PC-3 (cell line): Measurements from ENCODE around the gene HOXC4. TPM values are rescaled to one million over a fixed set of nuclear protein-coding genes. Genes with fewer than 3 reads are reported as not detected.

ENCODE experiments used
- ATAC-seq: fragments of 200-7000 bp; cut with Tn5 transposase; 2 replicates; pipeline ENCODE4 v1.9.1; 2020; ENCODE audit warnings: mild to moderate bottlenecking, moderate library complexity
- BruUV-seq: library from RNA; stranded (reverse); fragments of 400-500 nt; replicated peaks from 2 replicates; lab custom pipeline; 2021; lab: Mats Ljungman, UMichigan
- CTCF ChIA-PET: fragments of 300-600 bp; sonication (Branson Sonifier 250); formaldehyde crosslinking; loops from one replicate; lab custom pipeline; 2022; ENCODE audit warnings: antibody characterized with exemption; lab: Charles Lee
- POLR2A ChIA-PET: fragments of 300-600 bp; sonication (Branson Sonifier 250); formaldehyde crosslinking; loops from one replicate; lab custom pipeline; 2022; ENCODE audit warnings: antibody characterized with exemption; ENCODE audit not compliant: unreplicated experiment; lab: Charles Lee
- DNase-seq: peaks from one replicate; pipeline ENCODE4 v3.0.0-alpha.2; 2015
- H2AFZ ChIP-seq: fragments of 300-600 bp; sonication (generic); 2 replicates; pipeline ENCODE4 v1.6.0; 2016; ENCODE audit warnings: antibody characterized with exemption, low read length
- H3F3A ChIP-seq: fragments of 300-600 bp; sonication (generic); one replicate; pipeline ENCODE4 v1.6.0; 2017; ENCODE audit warnings: antibody characterized with exemption, low read length, control low read depth, mild to moderate bottlenecking; ENCODE audit not compliant: unreplicated experiment
- H3K27ac ChIP-seq: fragments of 300-600 bp; sonication (generic); 2 replicates; pipeline ENCODE4 v1.5.1; 2016; ENCODE audit warnings: mild to moderate bottlenecking, low read length
- H3K27me3 ChIP-seq: fragments of 300-600 bp; sonication (generic); 2 replicates; pipeline ENCODE4 v1.6.1; 2016; ENCODE audit warnings: low read length, mixed read lengths
- H3K36me3 ChIP-seq: fragments of 300-600 bp; sonication (generic); 2 replicates; pipeline ENCODE4 v1.6.1; 2016; ENCODE audit warnings: low read depth, mixed run types, low read length, mixed read lengths
- H3K4me1 ChIP-seq: fragments of 300-600 bp; sonication (generic); 2 replicates; pipeline ENCODE4 v1.5.1; 2016; ENCODE audit warnings: low read length; ENCODE audit not compliant: insufficient read depth
- H3K4me2 ChIP-seq: fragments of 300-600 bp; sonication (generic); 2 replicates; pipeline ENCODE4 v1.6.0; 2016; ENCODE audit warnings: low read length
- H3K4me3 ChIP-seq: fragments of 300-600 bp; sonication (generic); 2 replicates; pipeline ENCODE4 v1.5.1; 2016; ENCODE audit warnings: mild to moderate bottlenecking, low read length, mixed read lengths
- H3K79me2 ChIP-seq: fragments of 300-600 bp; sonication (generic); 2 replicates; pipeline ENCODE4 v1.6.1; 2017; ENCODE audit warnings: low read length, mixed read lengths
- H3K9ac ChIP-seq: fragments of 300-600 bp; sonication (generic); 2 replicates; pipeline ENCODE4 v1.6.0; 2016; ENCODE audit warnings: mild to moderate bottlenecking, low read length
- H3K9me2 ChIP-seq: fragments of 300-600 bp; sonication (generic); replicated peaks from 2 replicates; pipeline ENCODE4 v1.6.1; 2016; ENCODE audit warnings: mixed run types, low read length, mixed read lengths
- H3K9me3 ChIP-seq: fragments of 300-600 bp; sonication (generic); 2 replicates; pipeline ENCODE4 v1.6.1; 2016; ENCODE audit warnings: low read length, mixed read lengths
- H4K20me1 ChIP-seq: fragments of 300-600 bp; sonication (generic); 2 replicates; pipeline ENCODE4 v1.6.1; 2016; ENCODE audit warnings: low read length, mixed read lengths
- EZH2 ChIP-seq: fragments of 300-600 bp; sonication (generic); IDR thresholded peaks from one replicate; pipeline ENCODE4 v1.6.1; 2017; ENCODE audit warnings: antibody characterized with exemption, mild to moderate bottlenecking, low read length; ENCODE audit not compliant: unreplicated experiment
- EZH2phosphoT487 ChIP-seq: fragments of 300-600 bp; sonication (generic); IDR thresholded peaks from 2 replicates; pipeline ENCODE4 v1.6.1; 2018; ENCODE audit warnings: mild to moderate bottlenecking, antibody characterized with exemption, low read length, borderline replicate concordance
- intact Hi-C: fragments of 100-400 bp; cut with micrococcal nuclease; formaldehyde crosslinking; loops from 2 replicates; pipeline ENCODE4 v1.9.0; 2023
- total RNA-seq: library from RNA; depleted of rRNA; stranded (reverse); fragments of >200 nt; gene quantifications from 2 replicates; pipeline ENCODE4 v1.2.3, GENCODE V29; 2014
- TF ChIP-seq, protein P1 (sequence below): fragments of 300-600 bp; sonication (generic); conservative IDR thresholded peaks from 2 replicates; pipeline ENCODE4 v1.5.1; 2017; ENCODE audit warnings: antibody characterized with exemption, low read depth, mild to moderate bottlenecking, low read length

HOXC4 gene
- total RNA-seq, 1 experiment from 2014 or later = 1.8 TPM

DNA sequence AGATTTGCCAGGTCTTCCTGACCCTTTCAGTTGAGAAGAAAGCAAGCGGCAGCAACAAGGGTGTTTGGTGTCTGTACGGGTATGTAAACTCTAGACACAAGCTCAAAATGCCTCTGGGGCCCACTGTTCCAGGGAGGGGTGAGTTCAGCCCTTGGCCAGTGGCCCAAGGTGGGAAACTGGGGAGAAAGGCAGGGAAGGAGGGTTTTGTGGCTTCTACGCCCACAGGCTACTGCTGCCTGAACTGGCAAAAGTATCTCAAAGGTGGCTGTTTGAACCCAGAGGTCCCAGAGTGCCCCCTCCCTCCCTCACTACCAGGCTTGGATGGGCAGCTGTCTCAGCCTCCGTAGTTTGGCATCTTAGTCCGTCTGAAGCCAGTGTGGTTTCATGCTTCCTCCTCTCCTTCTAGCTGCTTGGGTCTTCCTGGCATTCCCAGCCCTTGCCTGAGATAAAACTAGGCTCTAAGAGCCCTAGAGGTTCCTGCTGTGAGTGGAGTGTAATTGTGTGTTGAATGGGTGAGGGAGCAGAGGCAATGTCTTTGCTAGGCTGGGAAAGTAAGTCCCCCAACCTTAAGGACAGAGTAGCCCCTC, 15.3 kb upstream of the HOXC4 start:
- CTCF ChIA-PET = interaction anchor here (0.5 kb wide), 1 partner anchor 17 kb away, joined by 13 read pairs; no protein-coding TSS in a partner anchor
- POLR2A ChIA-PET = no interaction called here
- DNase-seq (no peak), ATAC-seq (no peak)
- no TSS peak for BruUV-seq
- H3K79me2 ChIP-seq = no peaks in the 10 kb centered on the region
- no peak overlapping the region for H3K27ac ChIP-seq
- no peak overlapping the region for H3K4me3 ChIP-seq
- TF ChIP-seq EZH2 (no peak), EZH2phosphoT487 (no peak)
- TF ChIP-seq, protein P1, sequence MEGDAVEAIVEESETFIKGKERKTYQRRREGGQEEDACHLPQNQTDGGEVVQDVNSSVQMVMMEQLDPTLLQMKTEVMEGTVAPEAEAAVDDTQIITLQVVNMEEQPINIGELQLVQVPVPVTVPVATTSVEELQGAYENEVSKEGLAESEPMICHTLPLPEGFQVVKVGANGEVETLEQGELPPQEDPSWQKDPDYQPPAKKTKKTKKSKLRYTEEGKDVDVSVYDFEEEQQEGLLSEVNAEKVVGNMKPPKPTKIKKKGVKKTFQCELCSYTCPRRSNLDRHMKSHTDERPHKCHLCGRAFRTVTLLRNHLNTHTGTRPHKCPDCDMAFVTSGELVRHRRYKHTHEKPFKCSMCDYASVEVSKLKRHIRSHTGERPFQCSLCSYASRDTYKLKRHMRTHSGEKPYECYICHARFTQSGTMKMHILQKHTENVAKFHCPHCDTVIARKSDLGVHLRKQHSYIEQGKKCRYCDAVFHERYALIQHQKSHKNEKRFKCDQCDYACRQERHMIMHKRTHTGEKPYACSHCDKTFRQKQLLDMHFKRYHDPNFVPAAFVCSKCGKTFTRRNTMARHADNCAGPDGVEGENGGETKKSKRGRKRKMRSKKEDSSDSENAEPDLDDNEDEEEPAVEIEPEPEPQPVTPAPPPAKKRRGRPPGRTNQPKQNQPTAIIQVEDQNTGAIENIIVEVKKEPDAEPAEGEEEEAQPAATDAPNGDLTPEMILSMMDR = no peak
- intact Hi-C loops = no loop called here
- H3K36me3 ChIP-seq = no peaks in the 10 kb centered on the region
- H3K9me2 ChIP-seq = no peaks in the 10 kb centered on the region
- peaks cover 11% of the 10 kb centered on the region for H3K4me1 ChIP-seq
- H3K4me2 ChIP-seq = no peak overlapping the region
- H4K20me1 ChIP-seq = no peaks in the 10 kb centered on the region
- no peaks in the 10 kb centered on the region for H3K27me3 ChIP-seq
- H2AFZ ChIP-seq = no peak overlapping the region
- H3K9me3 ChIP-seq = no peaks in the 10 kb centered on the region
- H3F3A ChIP-seq = no peaks in the 10 kb centered on the region
- H3K9ac ChIP-seq = no peak overlapping the region

- H3K4me3 ChIP-seq = no peak overlapping the region
- ChIA-PET CTCF (interaction anchor here (0.5 kb wide), 1 partner anchor 16 kb away, joined by 13 read pairs; no protein-coding TSS in a partner anchor), POLR2A (no interaction called here)
- BruUV-seq = no TSS peak
- no peaks in the 10 kb centered on the region for H3K36me3 ChIP-seq
- intact Hi-C loops = no loop called here
- no peaks in the 10 kb centered on the region for H3F3A ChIP-seq
- no peak overlapping the region for H3K4me2 ChIP-seq
- H3K27me3 ChIP-seq = no peaks in the 10 kb centered on the region
- H3K27ac ChIP-seq = no peak overlapping the region
- DNase-seq (peak; percentile 56), ATAC-seq (peak; percentile 33)
- peaks cover 11% of the 10 kb centered on the region for H3K4me1 ChIP-seq
- no peaks in the 10 kb centered on the region for H4K20me1 ChIP-seq
- no peak overlapping the region for H3K9ac ChIP-seq
- TF ChIP-seq, protein P1 = no peak
- TF ChIP-seq EZH2 (no peak), EZH2phosphoT487 (no peak)
- no peaks in the 10 kb centered on the region for H3K79me2 ChIP-seq
- no peaks in the 10 kb centered on the region for H3K9me2 ChIP-seq
- H3K9me3 ChIP-seq = no peaks in the 10 kb centered on the region
- H2AFZ ChIP-seq = no peak overlapping the region
These were observed 14.7 kb upstream of the HOXC4 start for GRCh38 chr12:54038871-54039414.
